Esophagus squamous epithelium (tissue), 4 donors: ENCODE results near the gene GRIK2.

Source experiments
- POLR2A ChIP-seq, 4 donors: fragments of 450-650 bp; IDR thresholded peaks; one replicate each; pipeline ENCODE4 v1.6.1; 2017; ENCODE audit warnings: antibody characterized with exemption in 4 of 4, mild to moderate bottlenecking in 4 of 4, moderate library complexity in 3 of 4
- TF ChIP-seq, protein P1 (sequence below), 6 experiments: fragments of 450-650 bp in 4 of 6; fragments of 200-600 bp in 2 of 6; sonication (generic) in 2 of 6; IDR thresholded peaks; one replicate each; pipeline ENCODE4 v1.5.1; 2016 to 2019; ENCODE audit warnings: antibody characterized with exemption in 6 of 6, mild to moderate bottlenecking in 4 of 6, moderate library complexity in 4 of 6

DNA sequence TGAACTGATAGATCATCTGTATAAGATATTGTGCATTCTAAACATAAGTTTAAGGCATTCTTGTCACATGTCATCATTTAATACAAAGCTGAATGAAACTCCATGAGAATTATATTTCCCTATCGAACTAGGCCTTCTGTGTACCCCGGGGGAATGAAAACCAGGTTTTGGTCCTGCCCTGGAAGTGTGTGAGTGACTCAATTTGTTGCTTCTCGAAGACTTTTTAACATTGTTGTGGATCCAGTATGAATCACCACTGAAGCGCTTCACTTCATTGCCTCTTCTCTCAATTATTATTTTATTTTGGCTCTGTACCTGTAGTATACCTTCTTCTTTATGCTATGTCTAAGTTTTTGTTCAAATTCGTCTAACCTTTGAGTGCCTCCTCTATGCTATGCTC, 150.8 kb downstream of the GRIK2 start:
- TF ChIP-seq, protein P1, sequence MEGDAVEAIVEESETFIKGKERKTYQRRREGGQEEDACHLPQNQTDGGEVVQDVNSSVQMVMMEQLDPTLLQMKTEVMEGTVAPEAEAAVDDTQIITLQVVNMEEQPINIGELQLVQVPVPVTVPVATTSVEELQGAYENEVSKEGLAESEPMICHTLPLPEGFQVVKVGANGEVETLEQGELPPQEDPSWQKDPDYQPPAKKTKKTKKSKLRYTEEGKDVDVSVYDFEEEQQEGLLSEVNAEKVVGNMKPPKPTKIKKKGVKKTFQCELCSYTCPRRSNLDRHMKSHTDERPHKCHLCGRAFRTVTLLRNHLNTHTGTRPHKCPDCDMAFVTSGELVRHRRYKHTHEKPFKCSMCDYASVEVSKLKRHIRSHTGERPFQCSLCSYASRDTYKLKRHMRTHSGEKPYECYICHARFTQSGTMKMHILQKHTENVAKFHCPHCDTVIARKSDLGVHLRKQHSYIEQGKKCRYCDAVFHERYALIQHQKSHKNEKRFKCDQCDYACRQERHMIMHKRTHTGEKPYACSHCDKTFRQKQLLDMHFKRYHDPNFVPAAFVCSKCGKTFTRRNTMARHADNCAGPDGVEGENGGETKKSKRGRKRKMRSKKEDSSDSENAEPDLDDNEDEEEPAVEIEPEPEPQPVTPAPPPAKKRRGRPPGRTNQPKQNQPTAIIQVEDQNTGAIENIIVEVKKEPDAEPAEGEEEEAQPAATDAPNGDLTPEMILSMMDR (IDR thresholded peaks at IDR 0.05): no peak
- no peak for TF ChIP-seq POLR2A (IDR thresholded peaks at IDR 0.05)
